K562 (cell line): ENCODE measurements around the gene PIK3AP1. TPM values are rescaled to one million over a fixed set of nuclear protein-coding genes. Genes with fewer than 3 reads are reported as not detected.
"Not testable (repeated sequence)": the region's sequence is repeated elsewhere in the genome, so short reads cannot be mapped to it uniquely, and the experiment has no call there.

Experiments used
- ATAC-seq: fragments of 200-7000 bp; cut with Tn5 transposase; 3 replicates; pipeline ENCODE4 v1.9.1; 2020; ENCODE audit warnings: moderate library complexity
- BruUV-seq: library from RNA; stranded (reverse); fragments of 400-500 nt; replicated peaks from 2 replicates; lab custom pipeline; 2021; lab: Mats Ljungman, UMichigan
- CTCF ChIA-PET: fragments of 300-600 bp; formaldehyde crosslinking; extraction: SDS; loops from one replicate; lab custom pipeline; 2021; ENCODE audit warnings: low intra/inter-chr PET ratio; lab: Yijun Ruan, JAX
- POLR2A ChIA-PET: fragments of 300-600, 350-650 bp; sonication (Branson Sonifier 250); formaldehyde crosslinking; extraction: SDS; loops from one replicate; lab custom pipeline; 2021; ENCODE audit warnings: antibody characterized with exemption, inconsistent platforms; lab: Yijun Ruan, JAX
- DNase-seq, 4 experiments: peaks; one replicate each; pipeline versions ENCODE4 v3.0.0 to v3.0.0-alpha.2; 2011 to 2018; ENCODE audit warnings: low spot score in 3 of 4, mixed read lengths in 3 of 4; ENCODE audit errors: extremely low read depth in 1 of 4
- FAIRE-seq: peaks from 2 replicates; lab custom pipeline; 2011; peaks lifted over from hg19 to GRCh38; lab: Jason Lieb, UNC
- H2AFZ ChIP-seq: 2 replicates; pipeline ENCODE4 v1.6.0; 2011; ENCODE audit warnings: low read depth, low read length, control low read depth, inconsistent platforms
- H3K27ac ChIP-seq: fragments of 200-600 bp; 3 replicates; pipeline ENCODE4 v1.8.0; 2011; ENCODE audit warnings: low read depth, mild to moderate bottlenecking, control low read depth, inconsistent platforms, low read length, moderate library complexity, mixed read lengths; ENCODE audit errors: extremely low read depth
- H3K27me3 ChIP-seq, 2 experiments: fragments of 300-600 bp in 1 of 2; 2 replicates in 1 of 2; 3 replicates in 1 of 2; pipeline versions ENCODE4 v1.6.0 to v1.8.0; 2011; ENCODE audit warnings: inconsistent platforms in 2 of 2, low read length in 2 of 2, mild to moderate bottlenecking in 1 of 2, mixed read lengths in 1 of 2, moderate library complexity in 1 of 2; ENCODE audit not compliant: control insufficient read depth in 2 of 2, insufficient read depth in 2 of 2
- H3K36me3 ChIP-seq: fragments of 300-600 bp; 3 replicates; pipeline ENCODE4 v1.8.0; 2011; ENCODE audit warnings: mild to moderate bottlenecking, low read length, inconsistent platforms; ENCODE audit not compliant: control insufficient read depth, insufficient read depth
- H3K4me1 ChIP-seq, 2 experiments: fragments of 200-600 bp in 1 of 2; replicated peaks in 1 of 2; 2 replicates in 1 of 2; 3 replicates in 1 of 2; pipeline versions ENCODE4 v1.5.1 to v1.8.0; 2011; ENCODE audit warnings: inconsistent platforms in 2 of 2, low read length in 2 of 2, mild to moderate bottlenecking in 1 of 2, mixed read lengths in 1 of 2, moderate library complexity in 1 of 2; ENCODE audit not compliant: control insufficient read depth in 2 of 2, insufficient read depth in 2 of 2
- H3K4me2 ChIP-seq: 2 replicates; pipeline ENCODE4 v1.6.1; 2011; ENCODE audit warnings: low read length, control low read depth, inconsistent platforms, mixed read lengths; ENCODE audit not compliant: insufficient read depth
- H3K4me3 ChIP-seq: fragments of 200-600 bp; sonication (generic), shearing (Covaris generic); 2 replicates; pipeline ENCODE4 v1.5.1; 2016; ENCODE audit warnings: control low read depth, inconsistent platforms
- H3K79me2 ChIP-seq: fragments of 200-600 bp; 3 replicates; pipeline ENCODE4 v1.8.0; 2011; ENCODE audit warnings: low read length, inconsistent platforms; ENCODE audit not compliant: control insufficient read depth, insufficient read depth
- H3K9ac ChIP-seq, 2 experiments: 2 replicates each; pipeline versions ENCODE4 v1.6.0 to v1.6.1; 2011; ENCODE audit warnings: low read depth in 2 of 2, low read length in 2 of 2, control low read depth in 1 of 2, inconsistent platforms in 1 of 2, mild to moderate bottlenecking in 1 of 2, mixed read lengths in 1 of 2; ENCODE audit not compliant: insufficient read depth in 1 of 2
- H3K9me1 ChIP-seq: one replicate; pipeline ENCODE4 v1.6.0; 2011; ENCODE audit warnings: inconsistent platforms, mild to moderate bottlenecking, low read length, moderate library complexity; ENCODE audit not compliant: control insufficient read depth, insufficient read depth
- H3K9me3 ChIP-seq: replicated peaks from 2 replicates; pipeline ENCODE4 v1.5.1; 2011; ENCODE audit warnings: low read depth, low read length, inconsistent platforms; ENCODE audit not compliant: control insufficient read depth, insufficient read depth
- H4K20me1 ChIP-seq: replicated peaks from 2 replicates; pipeline ENCODE4 v1.6.1; 2011; ENCODE audit warnings: low read length, inconsistent platforms, mixed read lengths; ENCODE audit not compliant: control insufficient read depth, insufficient read depth
- NFIC ChIP-seq: fragments of 450-650 bp; IDR thresholded peaks from 2 replicates; pipeline ENCODE4 v1.6.1; 2017; ENCODE audit warnings: mild to moderate bottlenecking, inconsistent platforms
- RFX1 ChIP-seq: fragments of 450-650 bp; IDR thresholded peaks from 2 replicates; pipeline ENCODE4 v1.6.1; 2016; ENCODE audit warnings: mild to moderate bottlenecking, moderate library complexity
- TAF7 ChIP-seq: fragments of 450-650 bp; IDR thresholded peaks from 2 replicates; pipeline ENCODE4 v1.6.1; 2016; ENCODE audit warnings: missing genetic modification characterization, missing compliant biosample characterization
- WGBS: fragments of 100-300 bp; shearing (Covaris generic); methylation state at CpG from one replicate; pipeline ENCODE4 v1.1.6; 2016; ENCODE audit warnings: low coverage, mixed read lengths; ENCODE audit not compliant: insufficient coverage; ENCODE audit errors: missing lambda C conversion rate; 5-methylcytosine and 5-hydroxymethylcytosine counted together
- in situ Hi-C: fragments of 300-500 bp; cut with MboI; formaldehyde crosslinking; loops from 4 replicates; pipeline ENCODE4 v1.15.0; 2018; ENCODE audit warnings: inconsistent platforms, mixed read lengths
- intact Hi-C: fragments of 100-400 bp; cut with micrococcal nuclease; formaldehyde crosslinking; loops from 2 replicates; pipeline ENCODE4 v1.14.2; 2022
- polyA plus RNA-seq, 8 experiments: library from polyadenylated mRNA; depleted of rRNA in 4 of 8; stranded (reverse) in 5 of 8; unstranded in 3 of 8; fragments of >200 nt; fragmentation: Nextera tagmentation in 2 of 8; fragmentation: Illumina TruSeq in 1 of 8; extraction: Ambion mirVana in 2 of 8; extraction: Trizol in 1 of 8; gene quantifications; 2 replicates each; pipeline versions ENCODE4 v1.2.1 to v1.2.3, GENCODE V29; 2011 to 2014; ENCODE audit warnings: inconsistent platforms in 1 of 8, missing spikeins in 1 of 8
- small RNA-seq: library from RNA; depleted of rRNA; stranded (forward); fragments of <200 nt; gene quantifications from one replicate; pipeline ENCODE3, GENCODE V24; 2014
- total RNA-seq, 7 experiments: library from RNA; depleted of rRNA in 6 of 7; stranded (reverse); fragments of >200 nt in 6 of 7; fragmentation: Illumina TruSeq in 2 of 7; extraction: Trizol in 2 of 7; gene quantifications; 2 replicates each; pipeline versions ENCODE4 v1.2.1 to v1.2.3, GENCODE V29; 2011 to 2021; ENCODE audit warnings: low replicate concordance in 1 of 7

The PIK3AP1 gene
- total and polyA plus RNA-seq, 9 of the 15 experiments (the other 6 are each of a cell fraction or from before 2014, with no cell fraction given): 0.20 to 2.4 (median 1.4) TPM

DNA sequence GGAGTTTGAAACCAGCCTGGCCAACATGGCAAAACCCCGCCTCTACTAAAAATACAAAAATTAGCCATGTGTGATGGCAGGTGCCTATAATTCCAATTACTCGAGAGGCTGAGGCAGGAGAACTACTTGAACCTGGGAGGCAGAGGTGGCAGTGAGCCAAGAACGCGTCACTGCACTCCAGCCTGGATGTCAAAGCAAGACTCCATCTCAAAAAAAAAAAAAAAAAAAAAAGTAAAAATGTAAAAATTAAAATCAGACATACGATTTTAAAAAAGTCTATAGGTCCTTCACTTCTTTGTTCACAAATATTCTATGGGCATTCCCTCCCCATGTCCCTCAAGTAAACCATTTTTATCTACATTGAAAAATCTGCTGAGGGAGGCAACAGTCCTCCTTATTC, 171.7 kb downstream of the PIK3AP1 start:
- DNase-seq: no peak
- CTCF ChIA-PET: no interaction called here
- Histone ChIP-seq H3K79me2 (no peaks in the 10 kb centered on the region; the same call in 2 of the 3 replicates), H3K9me1 (no peaks in the 10 kb centered on the region), H3K27ac (no peak overlapping the region), H4K20me1 (no peaks in the 10 kb centered on the region), H2AFZ (no peak overlapping the region), H3K36me3 (peaks cover 86% of the 10 kb centered on the region), H3K9me3 (no peaks in the 10 kb centered on the region), H3K4me2 (no peak overlapping the region), H3K4me1 (no peaks in the 10 kb centered on the region), H3K4me3 (no peak overlapping the region), H3K9ac (no peak overlapping the region), H3K27me3 (no peaks in the 10 kb centered on the region)
- intact Hi-C loops (no loop called here), in situ Hi-C loops (no loop called here)
- no peak for ATAC-seq
- FAIRE-seq: no peak
- no TSS peak for BruUV-seq
- no peak for TF ChIP-seq TAF7 (tag)
- peak; percentile 32; the same call in 1 of the 2 replicates for TF ChIP-seq NFIC
- TF ChIP-seq RFX1: no peak
- POLR2A ChIA-PET: no interaction called here
- 86% methylated on average over 1 of the region's 5 CpGs for WGBS

DNA sequence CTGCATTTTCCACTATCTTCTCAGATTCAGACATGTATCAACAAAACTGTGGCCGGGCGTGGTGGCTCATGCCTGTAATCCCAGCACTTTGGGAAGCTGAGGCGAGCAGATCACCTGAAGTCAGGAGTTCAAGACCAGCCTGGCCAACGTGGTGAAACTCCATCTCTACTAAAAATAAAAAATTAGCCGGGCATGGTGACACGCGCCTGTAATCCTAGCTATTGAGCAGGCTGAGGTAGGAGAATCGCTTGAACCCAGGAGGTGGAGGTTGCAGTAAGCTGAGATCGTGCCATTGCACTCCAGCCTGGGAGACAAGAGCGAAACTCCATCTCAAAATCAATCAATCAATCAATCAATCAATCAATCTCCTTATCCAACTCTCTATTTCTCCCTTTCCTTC, 174.8 kb downstream of the PIK3AP1 start:
- BruUV-seq, H3K4me2 ChIP-seq, H3K79me2 ChIP-seq, H2AFZ ChIP-seq, H3K27ac ChIP-seq, H3K9ac ChIP-seq, H3K4me3 ChIP-seq, H3K27me3 ChIP-seq, H4K20me1 ChIP-seq, CTCF ChIA-PET, POLR2A ChIA-PET, in situ Hi-C loops, H3K9me1 ChIP-seq, intact Hi-C loops, H3K4me1 ChIP-seq, DNase-seq, FAIRE-seq, H3K9me3 ChIP-seq, ATAC-seq: not testable (repeated sequence)
- 98% methylated on average over 5 of the region's 10 CpGs for WGBS
- H3K36me3 ChIP-seq: peaks cover 86% of the 10 kb centered on the region

Small RNA genes lying within 50 kb of the gene (small RNA-seq; reads per million reads assigned to genes)
- gene RNA5SP324 (0.40 reads per million, percentile 11 among the genes with 10 or more reads in this experiment), gene RNU6-1274P (not detected)

Other genes starting within 250 kb of the PIK3AP1 start
- not detected in 2 replicates for gene TLL2, start 206.6 kb downstream of the PIK3AP1 start, total RNA-seq (2014; rRNA removed)
- gene TLL2, start 206.6 kb downstream of the PIK3AP1 start, total RNA-seq (2014; rRNA removed; fragmentation: Illumina TruSeq; extraction: Trizol): not detected in 2 replicates
- gene TLL2, start 206.6 kb downstream of the PIK3AP1 start, total RNA-seq (2015; rRNA removed; fragmentation: Illumina TruSeq; extraction: Trizol): not detected in 2 replicates
- 0.09 TPM in 1 of 2 replicates, not detected in the other for gene TLL2, start 206.6 kb downstream of the PIK3AP1 start, total RNA-seq (2021)
- gene TLL2, start 206.6 kb downstream of the PIK3AP1 start, polyA plus RNA-seq (2011; rRNA removed): not detected in 2 replicates
- not detected in 2 replicates for gene TLL2, start 206.6 kb downstream of the PIK3AP1 start, polyA plus RNA-seq (2014; fragmentation: Illumina TruSeq; extraction: Trizol)
- not detected for gene TLL2, start 206.6 kb downstream of the PIK3AP1 start, polyA plus RNA-seq (2014; fragmentation: Nextera tagmentation; extraction: Ambion mirVana)
- not detected in 2 replicates for gene TLL2, start 206.6 kb downstream of the PIK3AP1 start, polyA plus RNA-seq (2014; rRNA removed)
- gene TM9SF3, start 133.5 kb downstream of the PIK3AP1 start, total RNA-seq (2014; rRNA removed): 24.7 and 28.4 TPM in 2 replicates
- gene TM9SF3, start 133.5 kb downstream of the PIK3AP1 start, total RNA-seq (2014; rRNA removed; fragmentation: Illumina TruSeq; extraction: Trizol): 60.0 and 70.8 TPM in 2 replicates
- 33.5 and 36.5 TPM in 2 replicates for gene TM9SF3, start 133.5 kb downstream of the PIK3AP1 start, total RNA-seq (2015; rRNA removed; fragmentation: Illumina TruSeq; extraction: Trizol)
- gene TM9SF3, start 133.5 kb downstream of the PIK3AP1 start, total RNA-seq (2021): 56.5 and 63.1 TPM in 2 replicates
- gene TM9SF3, start 133.5 kb downstream of the PIK3AP1 start, polyA plus RNA-seq (2011; rRNA removed): 29.6 and 42.4 TPM in 2 replicates
- 34.9 and 36.3 TPM in 2 replicates for gene TM9SF3, start 133.5 kb downstream of the PIK3AP1 start, polyA plus RNA-seq (2014; fragmentation: Illumina TruSeq; extraction: Trizol)
- gene TM9SF3, start 133.5 kb downstream of the PIK3AP1 start, polyA plus RNA-seq (2014; fragmentation: Nextera tagmentation; extraction: Ambion mirVana): 10 to 100 TPM; 16.1 to 17.3 TPM
- 24.7 and 25.0 TPM in 2 replicates for gene TM9SF3, start 133.5 kb downstream of the PIK3AP1 start, polyA plus RNA-seq (2014; rRNA removed)
- 7.2 and 9.3 TPM in 2 replicates for gene LCOR, start 111.8 kb upstream of the PIK3AP1 start, total RNA-seq (2014; rRNA removed)
- gene LCOR, start 111.8 kb upstream of the PIK3AP1 start, total RNA-seq (2014; rRNA removed; fragmentation: Illumina TruSeq; extraction: Trizol): 16.9 and 18.2 TPM in 2 replicates
- gene LCOR, start 111.8 kb upstream of the PIK3AP1 start, total RNA-seq (2015; rRNA removed; fragmentation: Illumina TruSeq; extraction: Trizol): 14.9 and 15.7 TPM in 2 replicates
- 20.3 and 23.7 TPM in 2 replicates for gene LCOR, start 111.8 kb upstream of the PIK3AP1 start, total RNA-seq (2021)
- gene LCOR, start 111.8 kb upstream of the PIK3AP1 start, polyA plus RNA-seq (2011; rRNA removed): 8.6 and 9.5 TPM in 2 replicates
- 7.4 and 14.4 TPM in 2 replicates for gene LCOR, start 111.8 kb upstream of the PIK3AP1 start, polyA plus RNA-seq (2014; fragmentation: Illumina TruSeq; extraction: Trizol)
- 1 to 10 TPM; 3.6 to 7.2 TPM for gene LCOR, start 111.8 kb upstream of the PIK3AP1 start, polyA plus RNA-seq (2014; fragmentation: Nextera tagmentation; extraction: Ambion mirVana)
- 9.7 and 25.2 TPM in 2 replicates for gene LCOR, start 111.8 kb upstream of the PIK3AP1 start, polyA plus RNA-seq (2014; rRNA removed)